ENCODE results near the gene CCDC192. TPM values are rescaled to one million over a fixed set of nuclear protein-coding genes. Genes with fewer than 3 reads are reported as not detected.
A peak's percentile ranks its signal among the peaks of the same experiment; 100 is the strongest.

Gene CCDC192
- total RNA-seq, 4 donors from 2014 or later: 0.87 to 2.1 (median 1.9) TPM

DNA sequence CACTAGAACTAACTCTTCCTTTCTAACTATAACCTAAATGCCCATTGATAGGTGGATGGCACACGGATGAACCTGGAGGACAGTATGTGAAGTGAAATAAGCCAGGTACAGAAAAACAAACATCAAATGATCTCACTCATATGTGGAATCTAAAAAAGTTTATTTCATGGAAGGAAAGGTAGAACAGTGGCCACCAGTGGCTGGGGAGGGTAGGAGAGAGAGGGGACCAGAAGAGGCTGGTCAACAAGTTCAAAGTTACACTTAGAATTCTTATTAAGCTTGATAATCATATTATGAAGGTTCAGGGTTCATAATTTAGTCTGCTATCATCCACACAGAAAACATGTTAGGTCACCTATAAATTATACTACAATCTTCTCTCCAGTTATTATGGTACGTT lies 272.8 kb downstream of the CCDC192 start:
- no peaks in the 10 kb centered on the region for H3K9me3 ChIP-seq
- no peaks in the 10 kb centered on the region for H3K36me3 ChIP-seq
- WGBS, 2 donors: 97 to 99% methylated on average over 2 of the region's 2 CpGs
- no peak overlapping the region for H3K4me3 ChIP-seq
- H3K27ac ChIP-seq: no peak overlapping the region
- H3K27me3 ChIP-seq: no peaks in the 10 kb centered on the region
- no peak for DNase-seq (ENCODE audit: low spot score in 2 of 2)
- TF ChIP-seq, protein P1, sequence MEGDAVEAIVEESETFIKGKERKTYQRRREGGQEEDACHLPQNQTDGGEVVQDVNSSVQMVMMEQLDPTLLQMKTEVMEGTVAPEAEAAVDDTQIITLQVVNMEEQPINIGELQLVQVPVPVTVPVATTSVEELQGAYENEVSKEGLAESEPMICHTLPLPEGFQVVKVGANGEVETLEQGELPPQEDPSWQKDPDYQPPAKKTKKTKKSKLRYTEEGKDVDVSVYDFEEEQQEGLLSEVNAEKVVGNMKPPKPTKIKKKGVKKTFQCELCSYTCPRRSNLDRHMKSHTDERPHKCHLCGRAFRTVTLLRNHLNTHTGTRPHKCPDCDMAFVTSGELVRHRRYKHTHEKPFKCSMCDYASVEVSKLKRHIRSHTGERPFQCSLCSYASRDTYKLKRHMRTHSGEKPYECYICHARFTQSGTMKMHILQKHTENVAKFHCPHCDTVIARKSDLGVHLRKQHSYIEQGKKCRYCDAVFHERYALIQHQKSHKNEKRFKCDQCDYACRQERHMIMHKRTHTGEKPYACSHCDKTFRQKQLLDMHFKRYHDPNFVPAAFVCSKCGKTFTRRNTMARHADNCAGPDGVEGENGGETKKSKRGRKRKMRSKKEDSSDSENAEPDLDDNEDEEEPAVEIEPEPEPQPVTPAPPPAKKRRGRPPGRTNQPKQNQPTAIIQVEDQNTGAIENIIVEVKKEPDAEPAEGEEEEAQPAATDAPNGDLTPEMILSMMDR (IDR thresholded peaks at IDR 0.05): no peak
- TF ChIP-seq POLR2A (IDR thresholded peaks at IDR 0.05): no peak
- no peak for TF ChIP-seq EP300 (IDR thresholded peaks at IDR 0.05)
- peaks cover 0 to 5% (median 0%) of the 10 kb centered on the region in 4 donors for H3K4me1 ChIP-seq

DNA sequence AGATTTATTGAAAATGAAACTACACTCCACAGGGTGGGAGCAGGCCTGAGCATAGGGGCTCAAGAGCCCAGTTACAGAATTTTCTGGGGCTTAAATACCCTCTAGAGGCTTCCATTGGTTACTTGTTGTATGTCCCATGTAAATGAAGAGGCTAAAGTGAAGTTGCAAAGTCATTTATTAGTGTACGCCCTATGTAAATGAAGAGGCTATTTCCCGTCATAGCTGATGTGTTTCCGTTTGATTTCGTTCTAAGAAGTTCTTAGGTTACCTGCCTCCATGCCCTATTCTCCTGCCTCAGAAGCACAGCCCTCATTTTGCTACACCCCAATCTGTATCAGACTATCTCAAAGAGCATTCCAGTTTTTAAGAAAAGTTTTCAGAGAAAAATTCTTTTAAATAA lies 273.3 kb downstream of the CCDC192 start:
- H3K36me3 ChIP-seq: no peaks in the 10 kb centered on the region
- 91 to 93% methylated on average over 4 of the region's 4 CpGs for WGBS, 2 donors
- DNase-seq (ENCODE audit: low spot score in 2 of 2): no peak
- no peak overlapping the region for H3K4me3 ChIP-seq
- H3K4me1 ChIP-seq: peaks cover 0 to 5% (median 0%) of the 10 kb centered on the region in 4 donors
- no peaks in the 10 kb centered on the region for H3K27me3 ChIP-seq
- no peak overlapping the region for H3K27ac ChIP-seq
- no peak for TF ChIP-seq EP300 (IDR thresholded peaks at IDR 0.05)
- TF ChIP-seq POLR2A (IDR thresholded peaks at IDR 0.05): no peak
- TF ChIP-seq, protein P1 (IDR thresholded peaks at IDR 0.05): no peak
- no peaks in the 10 kb centered on the region for H3K9me3 ChIP-seq

DNA sequence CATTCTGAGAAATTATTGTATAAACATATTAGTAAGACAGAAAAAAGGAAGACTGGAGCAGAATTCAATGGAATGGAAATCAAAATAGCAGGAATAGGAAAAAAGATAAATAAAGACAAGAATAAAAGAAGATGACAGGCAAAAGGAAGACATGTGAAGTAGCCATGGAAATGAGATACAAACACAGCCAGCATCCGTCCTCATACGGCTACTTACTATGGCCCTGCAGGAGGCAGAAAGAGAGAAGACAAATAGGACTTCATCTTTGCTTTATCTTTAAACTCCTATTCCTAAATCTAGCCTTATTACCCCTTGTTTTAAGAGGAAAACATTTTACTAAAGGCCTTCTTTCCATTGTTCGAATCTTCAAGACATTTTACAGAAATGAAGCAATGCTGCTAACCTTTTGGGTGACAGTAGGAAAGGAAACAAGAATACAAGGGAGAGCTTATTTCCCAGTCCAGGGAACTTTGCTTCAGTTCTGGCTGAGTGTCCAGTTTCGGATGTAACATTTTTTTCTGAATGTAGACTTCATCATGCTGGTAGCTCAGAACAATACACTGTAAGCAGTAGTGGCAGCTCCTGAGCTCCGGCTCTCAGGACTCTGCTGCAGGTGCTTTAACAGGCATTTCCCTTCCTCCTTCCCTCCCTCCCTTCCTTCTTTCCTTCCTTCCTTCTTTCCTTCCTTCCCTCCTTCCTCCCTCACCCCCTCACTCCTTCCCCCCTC lies 274.0 kb downstream of the CCDC192 start:
- peak overlapping the region in 1 of 4 donors; percentile 4 for H3K27ac ChIP-seq
- TF ChIP-seq EP300 (IDR thresholded peaks at IDR 0.05) (no peak), POLR2A (IDR thresholded peaks at IDR 0.05) (no peak)
- TF ChIP-seq, protein P1 (IDR thresholded peaks at IDR 0.05): no peak
- DNase-seq (ENCODE audit: low spot score in 2 of 2): no peak
- no peaks in the 10 kb centered on the region for H3K36me3 ChIP-seq
- peaks cover 0 to 5% (median 0%) of the 10 kb centered on the region in 4 donors for H3K4me1 ChIP-seq
- H3K27me3 ChIP-seq: no peaks in the 10 kb centered on the region
- 47 to 48% methylated on average over 5 of the region's 5 CpGs for WGBS, 2 donors
- H3K9me3 ChIP-seq: no peaks in the 10 kb centered on the region
- no peak overlapping the region for H3K4me3 ChIP-seq

DNA sequence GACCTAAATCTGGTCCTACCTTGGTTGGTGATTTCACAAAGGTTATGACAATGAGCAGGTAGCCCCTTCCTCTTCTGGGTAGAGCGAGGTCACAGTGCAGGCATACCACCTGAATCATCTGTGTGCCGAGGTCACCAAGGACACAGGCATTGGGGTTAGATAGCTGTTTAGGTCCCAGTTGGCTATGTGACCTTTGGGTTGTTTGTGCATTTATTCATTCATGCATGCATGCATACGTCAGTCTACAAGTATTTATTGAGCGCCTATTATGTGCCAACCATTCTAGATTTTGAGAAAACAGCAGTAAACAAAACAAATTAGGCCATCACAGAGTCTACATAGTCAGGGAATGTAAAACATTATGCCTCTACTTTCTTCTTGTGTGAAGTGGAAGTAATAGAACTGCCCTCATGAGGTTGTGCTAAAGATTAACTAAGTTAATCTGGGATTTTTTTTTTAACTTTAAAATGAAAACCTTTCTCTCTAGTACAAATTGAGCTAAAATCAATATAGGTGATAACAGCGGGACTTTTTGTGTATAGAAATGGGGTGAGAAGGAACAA lies 275.6 kb downstream of the CCDC192 start:
- no peaks in the 10 kb centered on the region for H3K27me3 ChIP-seq
- H3K4me3 ChIP-seq: no peak overlapping the region
- no peaks in the 10 kb centered on the region for H3K9me3 ChIP-seq
- WGBS, 2 donors: 84 to 95% methylated on average over 5 of the region's 5 CpGs
- peaks cover 0 to 5% (median 0%) of the 10 kb centered on the region in 4 donors for H3K4me1 ChIP-seq
- TF ChIP-seq POLR2A (IDR thresholded peaks at IDR 0.05) (no peak), EP300 (IDR thresholded peaks at IDR 0.05) (no peak)
- DNase-seq (ENCODE audit: low spot score in 2 of 2): no peak
- H3K27ac ChIP-seq: no peak overlapping the region
- no peaks in the 10 kb centered on the region for H3K36me3 ChIP-seq

DNA sequence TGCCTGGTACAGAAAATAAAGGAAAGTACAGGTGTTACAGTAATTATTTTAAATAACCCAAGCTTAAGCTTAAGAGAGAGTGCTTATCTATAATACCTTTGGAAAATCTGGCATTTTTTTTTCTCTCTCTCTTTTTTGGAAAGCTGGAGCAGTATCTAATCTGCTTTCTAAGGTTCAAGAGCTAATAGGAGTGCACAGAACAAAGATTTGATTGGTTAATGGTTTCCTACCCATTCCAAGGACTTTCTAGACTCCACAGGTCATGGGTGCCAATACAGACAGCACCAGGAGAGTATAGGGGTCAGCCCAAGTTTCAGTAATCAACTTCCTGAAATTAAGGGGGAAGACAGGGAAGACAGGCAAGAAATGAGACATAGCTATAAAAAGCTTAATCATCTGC lies 276.3 kb downstream of the CCDC192 start:
- Histone ChIP-seq H3K36me3 (no peaks in the 10 kb centered on the region), H3K27ac (no peak overlapping the region), H3K4me1 (peaks cover 0 to 5% (median 0%) of the 10 kb centered on the region in 4 donors), H3K4me3 (no peak overlapping the region), H3K9me3 (no peaks in the 10 kb centered on the region), H3K27me3 (no peaks in the 10 kb centered on the region)
- TF ChIP-seq, protein P1 (IDR thresholded peaks at IDR 0.05): no peak
- TF ChIP-seq EP300 (IDR thresholded peaks at IDR 0.05) (no peak), POLR2A (IDR thresholded peaks at IDR 0.05) (no peak)
- DNase-seq (ENCODE audit: low spot score in 2 of 2): no peak

Data from tibial nerve (tissue), 4 donors.